ENCODE data around the gene MBOAT1. TPM values are rescaled to one million over a fixed set of nuclear protein-coding genes. Genes with fewer than 3 reads are reported as not detected.

Gene MBOAT1
- total and polyA plus RNA-seq, 2 of the 13 experiments (the other 11 are each of a cell fraction or from before 2014, with no cell fraction given) = not detected

GRCh38 chr6:20191992-20192391, 20.3 kb downstream of the MBOAT1 start:
- Histone ChIP-seq H2AFZ (ENCODE audit: low read length) (no peak overlapping the region), H3K9ac (ENCODE audit: insufficient read depth, low read depth, low read length) (no peak overlapping the region), H3K4me1 (ENCODE audit: insufficient read depth, low read length) (no peaks in the 10 kb centered on the region), H3K27ac (ENCODE audit: extremely low read length, insufficient read depth, low read length) (no peak overlapping the region), H3K36me3 (replicated peaks in 1 of 2; ENCODE audit: control insufficient read depth in 1 of 2, insufficient read depth in 2 of 2, low read length in 2 of 2) (no peaks in the 10 kb centered on the region), H3K4me2 (ENCODE audit: low read depth, low read length) (no peak overlapping the region), H3K27me3 (ENCODE audit: control insufficient read depth in 1 of 2, insufficient read depth in 2 of 2, low read length in 2 of 2) (no peaks in the 10 kb centered on the region), H4K20me1 (ENCODE audit: insufficient read depth, low read length) (no peaks in the 10 kb centered on the region), H3K79me2 (ENCODE audit: insufficient read depth, low read length) (no peaks in the 10 kb centered on the region), H3K9me3 (ENCODE audit: low read length) (no peaks in the 10 kb centered on the region), H3K4me3 (replicated peaks in 1 of 3; ENCODE audit: insufficient read depth in 1 of 3, low read depth in 2 of 3, low read length in 3 of 3) (no peak overlapping the region)
- POLR2A ChIA-PET = no interaction called here
- BruUV-seq (replicated peaks) = no TSS peak
- no peak for ATAC-seq
- TF ChIP-seq POGK (CRISPR knock-in tag; conservative IDR thresholded peaks at IDR 0.05) = no peak
- no peak for TF ChIP-seq MNT (IDR thresholded peaks at IDR 0.05)
- no peak for TF ChIP-seq SPEN (CRISPR knock-in tag; IDR thresholded peaks at IDR 0.05; ENCODE audit: low read depth)
- TF ChIP-seq ZNF44 (CRISPR knock-in tag; IDR thresholded peaks at IDR 0.05) = no peak
- DNase-seq (ENCODE audit: low spot score) = no peak
- WGBS (ENCODE audit: low lambda C conversion rate) = 3% methylated on average over 1 of the region's 1 CpG
- no peak for FAIRE-seq
- intact Hi-C loops (cut with micrococcal nuclease; ENCODE audit: unreplicated experiment) (no loop called here), in situ Hi-C loops (cut with HindIII; ENCODE audit: extremely low pct_ligation_motif_present, low pct_unique_long_range_greater_than_20kb) (no loop called here)
- CTCF ChIA-PET (ENCODE audit: low intra/inter-chr PET ratio, low total read pairs) = no interaction called here

GRCh38 chr6:20188630-20189075, 23.6 kb downstream of the MBOAT1 start:
- FAIRE-seq (no peak), DNase-seq (ENCODE audit: low spot score) (no peak), ATAC-seq (no peak)
- Histone ChIP-seq H3K79me2 (ENCODE audit: insufficient read depth, low read length) (no peaks in the 10 kb centered on the region), H3K4me3 (replicated peaks in 1 of 3; ENCODE audit: insufficient read depth in 1 of 3, low read depth in 2 of 3, low read length in 3 of 3) (no peak overlapping the region), H3K9me3 (ENCODE audit: low read length) (no peaks in the 10 kb centered on the region), H4K20me1 (ENCODE audit: insufficient read depth, low read length) (no peaks in the 10 kb centered on the region), H3K4me2 (ENCODE audit: low read depth, low read length) (no peak overlapping the region), H2AFZ (ENCODE audit: low read length) (no peak overlapping the region), H3K27ac (ENCODE audit: extremely low read length, insufficient read depth, low read length) (no peak overlapping the region), H3K9ac (ENCODE audit: insufficient read depth, low read depth, low read length) (no peak overlapping the region), H3K4me1 (ENCODE audit: insufficient read depth, low read length) (no peaks in the 10 kb centered on the region), H3K27me3 (ENCODE audit: control insufficient read depth in 1 of 2, insufficient read depth in 2 of 2, low read length in 2 of 2) (no peaks in the 10 kb centered on the region), H3K36me3 (replicated peaks in 1 of 2; ENCODE audit: control insufficient read depth in 1 of 2, insufficient read depth in 2 of 2, low read length in 2 of 2) (no peaks in the 10 kb centered on the region; a peak in 1 of 5 replicates)
- ChIA-PET CTCF (ENCODE audit: low intra/inter-chr PET ratio, low total read pairs) (no interaction called here), POLR2A (no interaction called here)
- in situ Hi-C loops (cut with HindIII; ENCODE audit: extremely low pct_ligation_motif_present, low pct_unique_long_range_greater_than_20kb) = no loop called here
- intact Hi-C loops (cut with micrococcal nuclease; ENCODE audit: unreplicated experiment) = no loop called here
- BruUV-seq (replicated peaks) = no TSS peak
- TF ChIP-seq NFAT5 (CRISPR knock-in tag; IDR thresholded peaks at IDR 0.05) (no peak), ZNF292 (CRISPR knock-in tag; IDR thresholded peaks at IDR 0.05; ENCODE audit: borderline replicate concordance, low read depth) (no peak), PAF1 (CRISPR knock-in tag; IDR thresholded peaks at IDR 0.05) (no peak), KDM4B (CRISPR knock-in tag; IDR thresholded peaks at IDR 0.05) (no peak), ZNF496 (CRISPR knock-in tag; IDR thresholded peaks at IDR 0.05; ENCODE audit: insufficient replicate concordance) (no peak), MED1 (CRISPR knock-in tag; IDR thresholded peaks at IDR 0.05) (no peak), NFRKB (IDR thresholded peaks at IDR 0.05) (no peak), EEA1 (CRISPR knock-in tag; IDR thresholded peaks at IDR 0.05; ENCODE audit: borderline replicate concordance) (no peak)

Data from HepG2 (cell line).